HG03159 (cell line): Measurements from ENCODE around the gene HGD.
"Not testable (repeated sequence)": the region's sequence is repeated elsewhere in the genome, so short reads cannot be mapped to it uniquely, and the experiment has no call there.

ENCODE experiments used
- ATAC-seq: cut with Tn5 transposase; IDR thresholded peaks from one replicate; pipeline ENCODE4 v1.9.1; 2021; ENCODE audit warnings: mild to moderate bottlenecking, moderate library complexity; ENCODE audit not compliant: unreplicated experiment

Gene HGD

GRCh38 chr3:120682095-120682681 lies at the start of gene HGD:
Gene HGD, minus strand, starts transcription at chr3:120682239. Its CDS starts 128 bp downstream, at chr3:120682111.
- ATAC-seq: no peak

GRCh38 chr3:120730576-120731542 lies 48.8 kb upstream of the HGD start:
- ATAC-seq: no peak

GRCh38 chr3:120726791-120727190 lies 44.8 kb upstream of the HGD start:
- no peak for ATAC-seq

- not testable (repeated sequence) for ATAC-seq
Observed at GRCh38 chr3:120719167-120719834, 37.3 kb upstream of the HGD start.

GRCh38 chr3:120713262-120713661 lies 31.2 kb upstream of the HGD start:
- no peak for ATAC-seq

GRCh38 chr3:120710369-120710768 lies 28.3 kb upstream of the HGD start:
- no peak for ATAC-seq

GRCh38 chr3:120708408-120708807 lies 26.4 kb upstream of the HGD start:
- ATAC-seq: peak; percentile 81

GRCh38 chr3:120706950-120707349 lies 24.9 kb upstream of the HGD start:
- ATAC-seq: no peak

- ATAC-seq: no peak
Observed at GRCh38 chr3:120705884-120706582, 24.0 kb upstream of the HGD start.

GRCh38 chr3:120699333-120699732 lies 17.3 kb upstream of the HGD start:
- no peak for ATAC-seq

- ATAC-seq: no peak
Observed at GRCh38 chr3:120693439-120694171, 11.6 kb upstream of the HGD start.

GRCh38 chr3:120689395-120689794 lies 7.4 kb upstream of the HGD start:
- no peak for ATAC-seq

GRCh38 chr3:120688121-120688520 lies 6.1 kb upstream of the HGD start:
- peak; percentile 96 for ATAC-seq

- ATAC-seq: no peak
Observed at GRCh38 chr3:120685411-120685810, 3.4 kb upstream of the HGD start.

- no peak for ATAC-seq
Observed at GRCh38 chr3:120684896-120685295, 2.9 kb upstream of the HGD start.

GRCh38 chr3:120683671-120684301 lies 1.7 kb upstream of the HGD start:
- ATAC-seq: no peak

- no peak for ATAC-seq
Observed at GRCh38 chr3:120683213-120683612, 1.2 kb upstream of the HGD start.

GRCh38 chr3:120681506-120682038 lies 467 bp downstream of the HGD start:
- no peak for ATAC-seq

- ATAC-seq: no peak
Observed at GRCh38 chr3:120681018-120681417, 1.0 kb downstream of the HGD start.
